ENCODE data around the gene MAGEC2.

GRCh38 chrX:142186103-142186502 is 19.0 kb downstream of the MAGEC2 start:
- TF ChIP-seq CTCF (conservative IDR thresholded peaks at IDR 0.05; ENCODE audit: low read depth, low read length) (no peak), EZH2 (IDR thresholded peaks at IDR 0.05; ENCODE audit: borderline replicate concordance, low read depth, low read length, poor library complexity, severe bottlenecking) (no peak)
